BE2C (cell line): ENCODE results near the gene L1CAM.

Experiments used
- DNase-seq: peaks from one replicate; pipeline ENCODE4 v3.0.0-alpha.2; 2020
- H3K27me3 ChIP-seq: fragments of 250-450 bp; sonication (Bioruptor Pico); 2 replicates; pipeline ENCODE4 v1.5.1; 2020; ENCODE audit warnings: mild to moderate bottlenecking
- H3K36me3 ChIP-seq: fragments of 250-450 bp; sonication (Bioruptor Pico); 2 replicates; pipeline ENCODE4 v1.5.1; 2020; ENCODE audit warnings: mild to moderate bottlenecking
- H3K4me1 ChIP-seq: fragments of 250-450 bp; sonication (Bioruptor Pico); 2 replicates; pipeline ENCODE4 v1.5.1; 2020
- H3K4me3 ChIP-seq: 2 replicates; pipeline ENCODE4 v1.5.1; 2011; ENCODE audit warnings: low read depth, low read length
- H3K9me3 ChIP-seq: fragments of 250-450 bp; sonication (Bioruptor Pico); 2 replicates; pipeline ENCODE4 v1.5.1; 2020
- TF ChIP-seq, protein P1 (sequence below): IDR thresholded peaks from 2 replicates; pipeline ENCODE4 v1.5.1; 2012; ENCODE audit warnings: mild to moderate bottlenecking, low read depth, low read length

The L1CAM gene

DNA sequence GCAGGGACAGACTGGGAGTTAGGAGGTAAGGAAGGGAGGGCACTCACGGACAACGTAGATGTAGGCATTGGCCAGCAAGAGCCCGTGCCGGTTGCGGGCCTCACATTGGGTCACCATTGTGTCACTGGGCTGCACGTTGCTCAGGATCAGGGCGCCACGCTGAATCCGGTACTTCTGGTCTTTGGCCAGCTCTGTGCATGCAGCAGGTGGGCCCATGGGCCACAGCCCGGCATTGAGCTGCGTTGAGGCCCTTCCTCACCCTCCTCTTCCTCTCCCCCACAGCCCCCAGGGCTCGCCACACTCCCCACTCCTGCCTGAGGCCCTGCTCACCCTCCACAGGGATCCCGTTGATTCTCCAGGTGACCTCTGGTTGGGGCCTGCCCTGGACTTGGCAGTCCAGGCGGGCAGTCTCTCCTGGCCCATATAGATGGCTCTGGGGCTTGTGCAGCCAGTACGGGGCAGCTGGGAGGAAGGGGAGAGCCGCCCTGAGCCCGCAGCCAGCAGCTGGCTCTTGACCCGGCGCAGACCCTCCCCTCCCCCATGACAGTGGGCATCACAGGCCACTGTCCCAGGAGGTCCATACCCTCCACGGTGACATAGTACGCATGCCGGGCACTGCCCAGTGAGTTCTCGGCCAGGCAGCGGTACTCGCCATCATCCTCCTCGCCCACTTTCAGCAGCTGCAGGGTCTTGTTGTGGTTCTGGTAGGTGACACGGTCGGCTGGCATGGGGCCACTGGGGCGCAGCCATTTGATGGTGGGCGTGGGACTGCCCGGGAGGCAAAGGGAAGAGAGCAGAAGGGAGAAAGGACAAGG, 16.3 kb downstream of the L1CAM start:
- H3K27me3 ChIP-seq, result no peaks in the 10 kb centered on the region
- H3K9me3 ChIP-seq, result no peaks in the 10 kb centered on the region
- H3K36me3 ChIP-seq, result peaks cover 78% of the 10 kb centered on the region
- no peak for DNase-seq
- H3K4me1 ChIP-seq, result peaks cover 20% of the 10 kb centered on the region
- H3K4me3 ChIP-seq, result no peak overlapping the region
- TF ChIP-seq, protein P1, sequence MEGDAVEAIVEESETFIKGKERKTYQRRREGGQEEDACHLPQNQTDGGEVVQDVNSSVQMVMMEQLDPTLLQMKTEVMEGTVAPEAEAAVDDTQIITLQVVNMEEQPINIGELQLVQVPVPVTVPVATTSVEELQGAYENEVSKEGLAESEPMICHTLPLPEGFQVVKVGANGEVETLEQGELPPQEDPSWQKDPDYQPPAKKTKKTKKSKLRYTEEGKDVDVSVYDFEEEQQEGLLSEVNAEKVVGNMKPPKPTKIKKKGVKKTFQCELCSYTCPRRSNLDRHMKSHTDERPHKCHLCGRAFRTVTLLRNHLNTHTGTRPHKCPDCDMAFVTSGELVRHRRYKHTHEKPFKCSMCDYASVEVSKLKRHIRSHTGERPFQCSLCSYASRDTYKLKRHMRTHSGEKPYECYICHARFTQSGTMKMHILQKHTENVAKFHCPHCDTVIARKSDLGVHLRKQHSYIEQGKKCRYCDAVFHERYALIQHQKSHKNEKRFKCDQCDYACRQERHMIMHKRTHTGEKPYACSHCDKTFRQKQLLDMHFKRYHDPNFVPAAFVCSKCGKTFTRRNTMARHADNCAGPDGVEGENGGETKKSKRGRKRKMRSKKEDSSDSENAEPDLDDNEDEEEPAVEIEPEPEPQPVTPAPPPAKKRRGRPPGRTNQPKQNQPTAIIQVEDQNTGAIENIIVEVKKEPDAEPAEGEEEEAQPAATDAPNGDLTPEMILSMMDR, result no peak

DNA sequence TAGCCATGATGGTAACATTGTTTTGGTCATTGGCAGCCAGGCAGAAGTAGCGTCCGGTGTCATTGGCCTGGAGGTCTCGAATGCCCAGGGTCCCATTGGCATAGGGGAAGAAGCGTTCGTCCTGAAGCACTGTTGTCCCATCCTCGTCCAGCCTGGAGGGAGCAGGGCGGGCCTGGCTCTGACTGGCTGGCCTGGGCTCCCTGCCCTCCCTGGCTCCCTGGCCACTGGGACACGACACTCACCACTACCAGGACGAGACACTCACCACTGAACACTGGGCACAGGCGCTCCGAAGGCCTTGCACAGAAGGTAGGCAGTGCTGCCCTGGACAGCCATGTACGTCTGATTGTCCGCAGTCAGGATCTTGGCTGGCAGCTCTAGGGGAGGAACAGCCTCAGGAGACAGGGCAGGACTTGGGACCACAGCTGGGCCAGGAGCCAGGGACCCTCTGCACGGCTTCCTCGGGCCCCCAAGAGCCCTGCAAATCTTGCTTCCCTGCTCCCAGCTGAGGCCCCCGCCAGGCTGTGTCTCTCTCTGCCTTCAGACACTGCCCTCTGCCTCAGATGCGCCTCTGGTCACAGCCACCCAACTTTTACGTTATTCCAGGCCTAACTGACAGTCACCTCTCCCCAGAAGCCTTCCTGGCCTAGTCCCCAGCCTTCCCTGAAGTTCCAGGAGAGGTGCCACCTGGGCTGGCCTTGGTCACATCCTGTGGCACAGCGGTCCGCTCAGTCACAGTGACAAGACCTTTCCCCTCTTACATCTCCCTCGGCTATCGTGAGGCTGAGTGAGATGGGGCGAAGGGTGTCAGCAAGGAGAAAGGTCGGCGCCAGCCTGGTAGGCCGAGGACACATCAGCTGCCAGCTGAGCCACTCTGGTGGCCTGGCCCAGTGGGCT, 17.1 kb downstream of the L1CAM start:
- Histone ChIP-seq H3K4me1 (peaks cover 29% of the 10 kb centered on the region), H3K9me3 (no peaks in the 10 kb centered on the region), H3K4me3 (no peak overlapping the region), H3K36me3 (peaks cover 86% of the 10 kb centered on the region), H3K27me3 (no peaks in the 10 kb centered on the region)
- TF ChIP-seq, protein P1, result no peak
- no peak for DNase-seq

DNA sequence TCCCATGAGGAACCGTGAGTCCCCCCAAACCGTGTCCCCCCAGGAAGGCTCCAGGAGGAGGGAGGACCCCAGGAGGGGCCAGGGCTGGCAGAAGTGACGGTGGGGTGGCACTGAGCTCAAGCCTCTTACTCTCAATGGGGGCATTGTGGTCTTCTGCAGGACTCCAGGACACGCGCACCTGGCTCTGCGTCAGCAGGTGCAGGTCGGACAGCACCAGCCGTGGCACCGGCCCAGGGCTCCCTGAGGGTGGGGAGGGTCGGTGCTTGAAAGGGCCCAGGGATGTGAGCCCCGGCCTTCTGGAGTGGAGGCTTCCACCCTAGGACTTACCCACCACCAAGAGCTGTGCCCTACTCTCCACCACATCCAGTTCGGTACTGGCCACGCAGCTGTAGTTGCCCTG, 18.3 kb downstream of the L1CAM start:
- no peak for DNase-seq
- TF ChIP-seq, protein P1, result no peak
- no peak overlapping the region for H3K4me3 ChIP-seq
- peaks cover 88% of the 10 kb centered on the region for H3K36me3 ChIP-seq
- H3K4me1 ChIP-seq, result peaks cover 27% of the 10 kb centered on the region
- H3K9me3 ChIP-seq, result no peaks in the 10 kb centered on the region
- H3K27me3 ChIP-seq, result no peaks in the 10 kb centered on the region

DNA sequence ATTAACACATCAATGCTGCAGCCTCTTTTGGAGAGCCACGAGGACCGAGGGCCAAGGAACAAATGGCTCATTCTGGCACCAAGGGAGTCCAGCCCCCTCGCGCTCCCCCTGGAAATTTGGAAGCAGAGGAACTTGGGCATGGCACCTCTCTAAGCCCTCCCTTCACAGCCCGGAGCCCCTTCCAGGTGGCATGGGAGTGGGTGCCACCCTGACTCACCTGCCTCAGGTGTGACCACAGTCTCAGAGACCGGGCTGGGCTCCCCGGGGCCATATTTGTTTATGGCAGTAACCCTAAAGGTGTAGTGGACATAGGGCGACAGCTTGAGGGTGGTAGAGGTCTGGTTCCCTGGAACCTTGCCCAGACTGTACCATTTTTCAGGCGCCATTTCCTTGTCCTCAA, 18.8 kb downstream of the L1CAM start:
- TF ChIP-seq, protein P1, result no peak

DNA sequence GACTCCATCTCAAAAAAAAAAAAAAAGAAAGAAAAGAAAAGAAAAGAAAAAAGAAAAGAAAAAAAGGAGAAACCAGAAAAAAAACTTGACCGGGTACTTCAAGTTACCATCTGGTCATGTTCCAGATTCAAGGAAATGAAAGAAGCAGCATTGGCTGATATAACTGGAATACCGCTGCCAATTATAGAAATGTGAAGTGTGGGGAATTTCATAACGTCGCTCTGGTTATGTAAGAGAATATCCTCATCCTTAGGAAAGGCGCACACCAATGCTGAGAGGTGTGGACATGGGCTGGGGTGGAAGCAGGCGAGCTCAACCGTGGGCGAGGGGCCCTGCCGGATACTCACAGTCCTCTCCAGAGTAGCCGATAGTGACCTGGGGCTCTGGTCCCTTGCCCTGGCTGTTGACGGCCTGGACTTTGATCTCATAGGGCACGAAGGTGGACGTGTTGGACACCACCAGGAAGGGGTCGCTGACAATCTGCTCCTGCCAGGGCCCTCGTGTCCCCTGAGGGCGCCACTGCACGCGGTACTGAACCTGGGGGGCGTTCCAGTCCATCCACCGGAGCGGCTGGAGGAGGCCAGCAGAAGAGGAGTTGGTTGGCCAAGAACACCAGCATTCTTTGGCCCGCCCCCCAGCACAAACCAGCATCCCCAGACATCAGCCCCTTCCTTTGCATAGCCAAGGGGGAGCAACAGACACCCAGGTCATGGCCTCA, 19.5 kb downstream of the L1CAM start:
- Histone ChIP-seq H3K4me3 (no peak overlapping the region), H3K36me3 (peaks cover 89% of the 10 kb centered on the region), H3K27me3 (no peaks in the 10 kb centered on the region), H3K9me3 (no peaks in the 10 kb centered on the region), H3K4me1 (peaks cover 26% of the 10 kb centered on the region)
- TF ChIP-seq, protein P1, result no peak
- DNase-seq, result no peak

More for the DNA sequence above, 18.8 kb downstream of the L1CAM start:
- no peak for DNase-seq
- Histone ChIP-seq H3K36me3 (peaks cover 88% of the 10 kb centered on the region), H3K4me1 (peaks cover 27% of the 10 kb centered on the region), H3K9me3 (no peaks in the 10 kb centered on the region), H3K4me3 (no peak overlapping the region), H3K27me3 (no peaks in the 10 kb centered on the region)
